Upper lobe of right lung (tissue), 1 donor: ENCODE results near the gene ABHD12. TPM values are rescaled to one million over a fixed set of nuclear protein-coding genes. Genes with fewer than 3 reads are reported as not detected.
"Not testable (repeated sequence)": the region's sequence is repeated elsewhere in the genome, so short reads cannot be mapped to it uniquely, and the experiment has no call there.

Source experiments
- ATAC-seq: fragments of 200-7000 bp; cut with Tn5 transposase; one replicate; pipeline ENCODE4 v1.9.1; 2020; ENCODE audit warnings: mild to moderate bottlenecking, moderate library complexity
- DNase-seq: peaks from one replicate; pipeline ENCODE4 v3.0.0-alpha.2; 2020
- H3K27ac ChIP-seq: fragments of 200-600 bp; one replicate; pipeline ENCODE4 v1.8.0; 2022
- H3K27me3 ChIP-seq: fragments of 200-600 bp; one replicate; pipeline ENCODE4 v1.8.0; 2022; ENCODE audit warnings: mild to moderate bottlenecking
- H3K36me3 ChIP-seq: fragments of 200-600 bp; one replicate; pipeline ENCODE4 v1.8.0; 2022
- H3K4me1 ChIP-seq: fragments of 200-600 bp; one replicate; pipeline ENCODE4 v1.8.0; 2022
- H3K4me3 ChIP-seq: fragments of 200-600 bp; one replicate; pipeline ENCODE4 v1.8.0; 2022; ENCODE audit warnings: mild to moderate bottlenecking
- H3K9me3 ChIP-seq: fragments of 200-600 bp; one replicate; pipeline ENCODE4 v1.8.0; 2022
- intact Hi-C: fragments of 100-400 bp; cut with DNase I; formaldehyde crosslinking; loops from one replicate; pipeline ENCODE4 v1.11.0; 2022
- total RNA-seq: library from RNA; stranded (reverse); fragmentation: NEBNext Ultra II Directional; extraction: Animal tissue kit (Norgen Biotek cat#: 25700); gene quantifications from one replicate; pipeline ENCODE4 v1.2.1, GENCODE V29; 2021
- TF ChIP-seq, protein P1 (sequence below): fragments of 200-600 bp; IDR thresholded peaks from one replicate; pipeline ENCODE4 v1.8.0; 2022; ENCODE audit warnings: antibody characterized with exemption
- donor health status: DM: no; HTN: yes; CAD: no; lungs with severe emphysema.

The ABHD12 gene
- total RNA-seq, 1 donor from 2014 or later, result 45.2 TPM

DNA sequence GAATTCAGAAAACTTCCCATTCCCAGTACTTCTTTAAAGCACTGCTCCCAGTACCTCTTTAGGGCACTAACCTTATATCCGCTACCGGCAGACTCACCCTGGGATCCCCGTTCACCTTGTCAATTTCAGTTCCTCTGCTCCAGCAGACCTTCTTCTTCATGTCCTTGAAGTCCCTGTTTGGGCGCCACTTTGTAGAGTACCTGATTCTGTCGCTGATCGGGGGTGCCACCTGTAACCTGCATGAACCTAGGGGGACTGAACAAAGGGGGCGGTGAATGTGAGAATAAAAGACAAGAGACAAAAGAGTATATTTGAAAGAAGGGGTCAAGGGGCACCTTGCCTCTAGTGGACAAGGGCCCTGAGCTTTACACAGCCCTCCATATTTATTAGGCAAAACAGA, 11.9 kb upstream of the ABHD12 start:
- intact Hi-C loops, result loop anchor here (10.0 kb wide), 1 partner anchor 338 kb away; no protein-coding TSS in a partner anchor
- Histone ChIP-seq H3K27ac (no peak overlapping the region), H3K4me3 (no peak overlapping the region), H3K9me3 (no peaks in the 10 kb centered on the region), H3K4me1 (no peaks in the 10 kb centered on the region), H3K27me3 (no peaks in the 10 kb centered on the region), H3K36me3 (no peaks in the 10 kb centered on the region)
- DNase-seq, result no peak
- TF ChIP-seq, protein P1, sequence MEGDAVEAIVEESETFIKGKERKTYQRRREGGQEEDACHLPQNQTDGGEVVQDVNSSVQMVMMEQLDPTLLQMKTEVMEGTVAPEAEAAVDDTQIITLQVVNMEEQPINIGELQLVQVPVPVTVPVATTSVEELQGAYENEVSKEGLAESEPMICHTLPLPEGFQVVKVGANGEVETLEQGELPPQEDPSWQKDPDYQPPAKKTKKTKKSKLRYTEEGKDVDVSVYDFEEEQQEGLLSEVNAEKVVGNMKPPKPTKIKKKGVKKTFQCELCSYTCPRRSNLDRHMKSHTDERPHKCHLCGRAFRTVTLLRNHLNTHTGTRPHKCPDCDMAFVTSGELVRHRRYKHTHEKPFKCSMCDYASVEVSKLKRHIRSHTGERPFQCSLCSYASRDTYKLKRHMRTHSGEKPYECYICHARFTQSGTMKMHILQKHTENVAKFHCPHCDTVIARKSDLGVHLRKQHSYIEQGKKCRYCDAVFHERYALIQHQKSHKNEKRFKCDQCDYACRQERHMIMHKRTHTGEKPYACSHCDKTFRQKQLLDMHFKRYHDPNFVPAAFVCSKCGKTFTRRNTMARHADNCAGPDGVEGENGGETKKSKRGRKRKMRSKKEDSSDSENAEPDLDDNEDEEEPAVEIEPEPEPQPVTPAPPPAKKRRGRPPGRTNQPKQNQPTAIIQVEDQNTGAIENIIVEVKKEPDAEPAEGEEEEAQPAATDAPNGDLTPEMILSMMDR, result no peak
- no peak for ATAC-seq

DNA sequence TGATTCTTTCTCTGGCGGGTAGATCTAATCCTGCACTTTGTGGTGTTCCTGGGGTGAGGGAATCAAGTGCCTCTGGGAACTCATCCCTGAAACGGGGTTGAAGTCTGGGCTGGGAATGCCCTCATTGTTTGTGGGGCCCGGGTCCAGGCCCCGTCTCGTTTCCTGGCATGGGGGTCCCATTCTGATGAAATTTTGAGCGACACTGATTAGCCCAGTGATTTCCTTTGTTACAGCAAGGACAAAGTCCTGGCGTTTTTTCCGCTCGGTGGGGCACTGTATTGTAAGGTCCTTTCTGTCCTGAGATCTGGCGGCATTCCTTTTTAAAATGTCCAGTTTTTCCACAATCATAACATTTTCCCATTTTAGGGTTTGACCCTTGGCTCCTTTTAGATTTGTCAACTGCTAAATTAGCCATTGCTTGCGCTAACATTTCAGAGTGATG, 9.7 kb upstream of the ABHD12 start:
- DNase-seq, H3K4me1 ChIP-seq, H3K36me3 ChIP-seq, ATAC-seq, H3K9me3 ChIP-seq, H3K27ac ChIP-seq, H3K27me3 ChIP-seq, H3K4me3 ChIP-seq: not testable (repeated sequence)
- intact Hi-C loops, result loop anchor here (10.0 kb wide), 1 partner anchor 336 kb away; no protein-coding TSS in a partner anchor

DNA sequence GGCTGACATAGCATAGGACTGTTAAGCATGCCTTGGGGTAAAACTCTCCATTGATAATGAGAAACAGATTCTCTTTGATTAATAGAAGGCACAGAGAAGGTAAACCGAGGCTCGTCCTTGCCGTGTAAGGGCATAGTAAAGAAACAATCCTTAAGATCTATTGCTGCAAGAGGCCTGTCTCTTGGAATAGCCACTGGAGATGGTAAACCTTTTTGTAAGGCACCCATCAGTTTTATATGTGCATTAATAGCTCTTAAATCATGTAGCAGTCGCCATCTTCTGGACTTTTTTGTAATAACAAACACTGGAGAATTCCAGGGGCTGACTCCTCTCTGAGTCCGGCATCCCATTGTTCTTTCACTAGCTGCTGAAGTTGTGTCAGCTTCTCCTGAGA, 8.4 kb upstream of the ABHD12 start:
- Histone ChIP-seq H3K27me3 (no peaks in the 10 kb centered on the region), H3K4me3 (no peak overlapping the region), H3K9me3 (no peaks in the 10 kb centered on the region), H3K36me3 (no peaks in the 10 kb centered on the region), H3K27ac (no peak overlapping the region), H3K4me1 (no peaks in the 10 kb centered on the region)
- peak; percentile 92 for ATAC-seq
- DNase-seq, result no peak
- intact Hi-C loops, result loop anchor here (10.0 kb wide), 1 partner anchor 404 kb away; the partner anchor contains the start of gene APMAP
- TF ChIP-seq, protein P1, result peak; percentile 66

DNA sequence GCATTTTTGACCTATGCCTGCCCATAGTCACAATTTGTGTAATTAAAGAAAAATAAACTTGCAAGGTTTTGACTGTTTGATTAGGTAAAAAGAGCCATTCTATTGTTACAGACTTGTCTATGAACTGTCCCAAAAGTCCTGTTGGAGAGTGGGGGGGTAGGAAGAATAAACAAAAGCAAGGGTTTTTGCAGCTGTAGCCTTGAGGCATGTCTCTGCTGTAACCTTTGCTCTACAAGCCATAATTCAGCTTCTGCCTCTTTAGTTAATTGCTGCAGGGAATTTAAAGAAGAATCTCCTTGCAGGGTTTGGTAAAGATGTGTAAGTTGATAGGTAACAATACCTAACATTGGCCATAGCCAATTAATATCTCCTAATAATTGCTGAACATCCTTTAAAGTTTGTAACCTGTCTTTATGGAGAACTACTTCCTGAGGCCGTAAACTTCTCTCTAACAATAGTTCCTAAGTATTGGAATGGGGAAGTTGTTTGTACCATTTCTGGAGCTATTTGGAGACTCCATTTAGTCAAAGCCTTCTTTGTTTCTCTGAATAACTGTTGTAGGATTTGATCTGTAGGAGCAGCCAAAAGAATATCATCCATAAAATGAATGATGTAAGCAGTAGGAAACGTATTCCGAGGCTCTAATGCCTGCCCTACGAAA, 7.9 kb upstream of the ABHD12 start:
- intact Hi-C loops, result loop anchor here (10.0 kb wide), 1 partner anchor 404 kb away; the partner anchor contains the start of gene APMAP
- Histone ChIP-seq H3K36me3 (no peaks in the 10 kb centered on the region), H3K27me3 (no peaks in the 10 kb centered on the region), H3K9me3 (no peaks in the 10 kb centered on the region), H3K4me1 (no peaks in the 10 kb centered on the region), H3K4me3 (no peak overlapping the region), H3K27ac (no peak overlapping the region)
- TF ChIP-seq, protein P1, result no peak
- DNase-seq, result no peak
- ATAC-seq, result no peak

DNA sequence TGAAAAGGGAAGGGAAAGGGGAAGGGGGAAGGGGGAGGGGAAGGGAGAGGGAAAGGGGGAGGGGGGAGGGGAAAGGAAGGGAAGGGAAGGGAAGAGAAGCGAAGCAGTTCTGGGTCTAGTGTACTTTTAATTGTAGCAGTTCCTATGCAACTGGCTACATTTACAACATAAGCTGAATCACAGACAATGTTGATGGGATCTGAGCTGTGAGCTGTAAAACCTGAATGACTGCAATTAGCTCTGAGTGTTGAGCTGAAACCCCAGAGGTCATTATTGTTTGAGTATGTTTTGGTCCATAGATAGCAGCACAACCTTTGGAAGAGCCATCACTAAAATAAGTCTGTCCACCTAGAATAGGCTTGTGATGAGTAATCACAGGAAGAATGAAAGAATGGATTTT, 7.2 kb upstream of the ABHD12 start:
- ATAC-seq (no peak), DNase-seq (no peak)
- Histone ChIP-seq H3K9me3 (no peaks in the 10 kb centered on the region), H3K4me1 (no peaks in the 10 kb centered on the region), H3K27ac (no peak overlapping the region), H3K36me3 (no peaks in the 10 kb centered on the region), H3K4me3 (no peak overlapping the region), H3K27me3 (no peaks in the 10 kb centered on the region)
- TF ChIP-seq, protein P1, result no peak
- intact Hi-C loops, result loop anchor here (10.0 kb wide), 1 partner anchor 403 kb away; the partner anchor contains the start of gene APMAP

DNA sequence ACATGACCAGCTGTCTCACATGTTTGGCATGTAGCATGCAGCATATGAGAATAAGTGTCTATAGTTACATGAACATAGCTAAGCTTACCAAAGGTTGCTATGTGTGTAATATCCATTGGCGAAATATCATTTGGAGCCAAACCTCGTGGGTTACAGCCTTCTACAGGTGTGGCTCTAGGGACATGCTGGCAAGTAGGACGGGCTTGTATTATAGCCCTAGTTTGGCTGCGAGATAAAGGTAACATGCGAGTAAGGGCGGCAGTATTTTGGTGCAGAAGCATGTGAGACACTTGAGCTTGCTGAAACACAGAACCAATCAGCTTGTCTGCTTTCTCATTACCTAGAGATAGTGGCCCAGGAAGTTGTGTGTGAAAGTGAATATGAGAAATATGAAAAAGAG, 6.5 kb upstream of the ABHD12 start:
- H3K27ac ChIP-seq, result no peak overlapping the region
- ATAC-seq, result no peak
- intact Hi-C loops, result loop anchor here (10.0 kb wide), 1 partner anchor 402 kb away; the partner anchor contains the start of gene APMAP

More for the DNA sequence above, 6.5 kb upstream of the ABHD12 start:
- no peak overlapping the region for H3K4me3 ChIP-seq
- H3K4me1 ChIP-seq, result no peaks in the 10 kb centered on the region
- TF ChIP-seq, protein P1, result no peak
- H3K36me3 ChIP-seq, result no peaks in the 10 kb centered on the region
- no peaks in the 10 kb centered on the region for H3K9me3 ChIP-seq
- DNase-seq, result no peak
- H3K27me3 ChIP-seq, result no peaks in the 10 kb centered on the region
